ENCODE results near the gene GPHN. TPM values are rescaled to one million over a fixed set of nuclear protein-coding genes. Genes with fewer than 3 reads are reported as not detected.

The GPHN gene
- total and polyA plus RNA-seq, 2 of the 8 experiments (the other 6 are each of a cell fraction or from before 2014, with no cell fraction given), result 6.0 to 16.0 TPM

DNA sequence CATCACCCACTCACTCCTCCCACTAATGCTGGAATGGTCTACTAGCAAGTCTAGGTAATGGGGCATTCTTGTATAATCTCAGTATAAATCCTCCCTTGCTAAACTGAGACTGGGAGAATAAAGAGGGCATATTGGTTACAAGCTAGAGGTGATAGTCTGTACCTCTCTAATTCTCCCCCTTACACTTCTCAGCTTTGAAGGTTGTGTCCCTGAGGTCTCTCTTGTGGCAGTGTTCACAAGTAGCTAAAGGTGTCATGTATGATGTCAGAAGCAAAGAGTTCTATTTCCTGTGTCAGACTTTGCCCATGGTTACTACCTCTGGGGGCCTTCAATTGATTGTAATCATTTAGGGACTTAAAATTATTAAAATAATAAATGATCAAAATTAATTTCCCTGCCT, 48.3 kb upstream of the GPHN start (continued):
- TF ChIP-seq, protein P1, sequence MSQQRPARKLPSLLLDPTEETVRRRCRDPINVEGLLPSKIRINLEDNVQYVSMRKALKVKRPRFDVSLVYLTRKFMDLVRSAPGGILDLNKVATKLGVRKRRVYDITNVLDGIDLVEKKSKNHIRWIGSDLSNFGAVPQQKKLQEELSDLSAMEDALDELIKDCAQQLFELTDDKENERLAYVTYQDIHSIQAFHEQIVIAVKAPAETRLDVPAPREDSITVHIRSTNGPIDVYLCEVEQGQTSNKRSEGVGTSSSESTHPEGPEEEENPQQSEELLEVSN (IDR thresholded peaks at IDR 0.05), result no peak

Measured in H1 (cell line).